ENCODE measurements around the gene MCFD2.

The MCFD2 gene

GRCh38 chr2:46915281-46915810 lies at the start of gene MCFD2:
Gene MCFD2 (minus strand): TSS chr2:46915806. CDS start chr2:46909171, 6,635 bp downstream.
- DNase-seq: no peak

DNA sequence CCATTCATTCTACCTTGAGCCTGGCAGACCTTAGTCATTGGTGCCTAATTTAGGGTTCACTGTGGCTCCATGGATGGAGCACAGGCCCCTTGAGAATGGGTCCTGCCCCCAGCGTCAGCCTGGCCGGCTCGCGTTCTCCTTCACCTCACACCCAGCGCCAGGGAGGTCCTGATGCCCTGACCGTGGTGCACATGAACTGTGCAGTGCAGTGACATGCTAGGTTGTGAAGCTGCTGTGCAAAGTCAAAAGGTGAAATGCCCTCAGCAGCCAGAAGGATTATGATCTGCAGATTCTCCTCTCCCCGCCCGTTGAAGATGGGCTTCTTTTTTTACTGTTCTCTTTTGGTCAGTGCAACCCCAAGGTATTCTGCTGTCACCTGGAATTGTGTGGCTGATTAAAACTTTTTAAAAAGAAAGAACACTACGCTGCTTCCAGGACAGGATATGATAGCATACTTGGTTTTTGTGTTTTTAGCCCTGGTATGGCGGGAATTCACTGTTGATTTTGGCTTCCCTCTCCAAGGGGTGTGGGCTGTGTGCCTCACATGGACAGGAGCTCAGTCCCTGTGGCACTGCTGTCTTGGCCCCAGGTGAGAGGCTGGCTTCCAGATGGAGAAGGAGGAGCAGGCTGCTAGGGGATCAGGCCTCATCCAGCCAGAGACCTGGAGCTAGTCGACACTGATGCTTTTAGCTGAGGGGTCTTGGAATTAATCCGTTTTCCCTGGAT lies 49.4 kb upstream of the MCFD2 start:
- DNase-seq: no peak

- DNase-seq: no peak
These were observed 48.5 kb upstream of the MCFD2 start for GRCh38 chr2:46963941-46964673.

- DNase-seq: no peak
These were observed 47.6 kb upstream of the MCFD2 start for GRCh38 chr2:46963210-46963609.

DNA sequence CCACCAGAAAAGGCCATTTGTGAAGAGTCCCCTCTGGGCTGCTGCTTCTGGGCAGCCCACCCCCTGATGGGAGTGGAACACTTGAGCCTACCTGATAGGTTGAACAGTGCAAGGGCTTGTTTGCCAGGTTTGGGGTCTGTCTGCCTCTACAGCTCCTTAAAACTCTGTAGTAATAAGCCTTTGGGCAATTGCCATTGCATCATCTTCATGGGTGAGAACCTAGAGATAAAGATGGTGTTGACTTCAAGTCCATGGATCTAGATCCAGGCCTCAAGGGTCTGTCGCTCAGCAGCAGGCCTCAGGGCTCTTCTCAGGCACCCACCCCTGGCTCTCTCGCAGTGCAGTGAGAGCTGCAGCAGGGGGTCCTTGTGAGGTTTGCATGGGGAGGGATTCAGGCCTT lies 47.1 kb upstream of the MCFD2 start:
- DNase-seq: no peak

- no peak for DNase-seq
These were observed 45.0 kb upstream of the MCFD2 start for GRCh38 chr2:46960618-46961017.

GRCh38 chr2:46958431-46959017 lies 42.9 kb upstream of the MCFD2 start:
- DNase-seq: no peak

- no peak for DNase-seq
These were observed 41.5 kb upstream of the MCFD2 start for GRCh38 chr2:46956981-46957531.

GRCh38 chr2:46955764-46956163 lies 40.2 kb upstream of the MCFD2 start:
- DNase-seq: no peak

DNA sequence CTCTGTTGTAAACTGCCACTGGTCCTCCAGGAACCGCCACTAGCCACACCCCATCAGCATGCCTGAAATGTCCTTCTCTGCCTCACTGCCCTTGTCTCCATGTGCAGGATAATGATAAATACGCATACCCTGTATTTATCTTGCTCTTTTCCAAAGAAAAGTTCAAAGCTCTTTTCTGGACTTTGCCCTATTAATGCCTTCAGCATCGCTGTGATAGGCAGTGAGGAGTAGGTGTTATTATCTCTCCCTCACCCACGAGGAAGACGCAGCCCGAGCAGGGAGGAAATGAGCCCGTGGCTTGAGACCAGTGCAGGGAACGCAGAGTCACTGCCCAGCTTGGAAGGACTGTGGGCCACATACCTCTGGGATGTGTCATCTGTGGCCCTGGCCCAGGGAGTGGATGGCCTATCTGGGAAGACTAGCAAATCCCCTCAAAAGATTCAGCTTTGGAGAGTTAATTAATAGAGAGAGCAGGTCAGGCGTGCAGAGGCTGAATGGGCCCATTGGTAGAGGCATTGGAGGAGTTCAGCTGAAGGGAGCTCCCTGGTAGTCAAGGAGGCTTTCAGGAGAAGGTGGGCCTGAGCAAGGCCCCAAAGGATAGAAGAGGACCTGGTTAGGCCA lies 39.5 kb upstream of the MCFD2 start:
- no peak for DNase-seq

DNA sequence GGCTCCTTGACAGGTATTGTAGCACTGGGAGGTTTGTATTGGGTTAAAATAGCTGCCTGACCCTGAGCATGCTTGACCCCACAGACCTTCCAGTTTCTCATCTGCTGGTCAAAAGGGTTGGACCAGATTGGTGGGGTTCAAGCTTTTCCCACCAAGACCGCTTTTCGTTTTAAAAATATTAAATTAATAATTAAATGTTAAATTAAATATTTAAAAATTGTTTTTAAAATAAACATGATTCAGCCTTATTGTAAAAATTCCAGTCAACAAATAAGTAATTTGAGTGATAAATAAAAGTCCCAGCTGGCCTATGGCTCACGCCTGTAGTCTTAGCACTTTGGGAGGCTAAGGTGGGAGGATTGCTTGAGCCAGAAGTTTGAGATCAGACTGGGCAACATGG lies 36.6 kb upstream of the MCFD2 start:
- DNase-seq: no peak

- DNase-seq: no peak
These were observed 35.9 kb upstream of the MCFD2 start for GRCh38 chr2:46951290-46952064.

DNA sequence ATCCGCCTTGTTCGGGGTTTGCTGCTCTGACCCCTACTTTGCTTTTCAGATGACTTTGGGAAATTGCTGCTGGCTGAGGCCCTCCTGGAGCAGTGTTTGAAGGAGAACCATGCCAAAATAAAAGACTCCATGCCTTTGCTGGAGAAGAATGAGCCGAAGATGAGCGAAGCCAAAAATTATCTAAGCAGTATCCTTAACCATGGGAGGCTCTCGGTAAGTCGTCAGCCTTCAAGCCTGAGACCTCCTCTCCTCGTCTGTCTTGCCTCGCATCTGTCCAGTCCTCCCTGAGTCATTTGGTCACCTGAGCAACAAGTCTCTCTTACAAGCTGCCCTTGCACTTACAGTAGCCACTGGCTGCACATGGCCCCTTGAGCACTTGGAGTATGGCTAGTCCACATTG lies 34.7 kb upstream of the MCFD2 start:
- no peak for DNase-seq

- no peak for DNase-seq
These were observed 32.2 kb upstream of the MCFD2 start for GRCh38 chr2:46947841-46948240.

DNA sequence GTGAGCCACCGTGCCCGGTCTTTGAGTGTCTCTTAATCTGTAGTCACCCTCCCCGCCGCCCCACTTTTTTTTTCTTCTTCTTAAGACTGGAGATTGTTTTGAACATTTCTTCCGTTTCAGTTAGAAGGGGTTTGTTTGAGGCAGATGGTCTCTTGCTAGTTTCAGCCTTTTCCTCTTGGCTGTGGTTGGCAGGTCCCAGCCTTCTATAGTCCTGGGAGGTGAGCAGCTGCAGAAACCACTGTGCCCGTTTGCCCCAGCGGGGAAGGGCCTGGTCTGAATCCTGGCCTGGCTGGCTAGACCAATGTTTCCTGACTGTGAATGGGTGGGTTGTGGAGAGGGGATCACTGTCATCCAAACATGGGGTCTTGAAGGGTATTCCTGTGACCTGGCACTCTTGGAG lies 30.1 kb upstream of the MCFD2 start:
- no peak for DNase-seq

DNA sequence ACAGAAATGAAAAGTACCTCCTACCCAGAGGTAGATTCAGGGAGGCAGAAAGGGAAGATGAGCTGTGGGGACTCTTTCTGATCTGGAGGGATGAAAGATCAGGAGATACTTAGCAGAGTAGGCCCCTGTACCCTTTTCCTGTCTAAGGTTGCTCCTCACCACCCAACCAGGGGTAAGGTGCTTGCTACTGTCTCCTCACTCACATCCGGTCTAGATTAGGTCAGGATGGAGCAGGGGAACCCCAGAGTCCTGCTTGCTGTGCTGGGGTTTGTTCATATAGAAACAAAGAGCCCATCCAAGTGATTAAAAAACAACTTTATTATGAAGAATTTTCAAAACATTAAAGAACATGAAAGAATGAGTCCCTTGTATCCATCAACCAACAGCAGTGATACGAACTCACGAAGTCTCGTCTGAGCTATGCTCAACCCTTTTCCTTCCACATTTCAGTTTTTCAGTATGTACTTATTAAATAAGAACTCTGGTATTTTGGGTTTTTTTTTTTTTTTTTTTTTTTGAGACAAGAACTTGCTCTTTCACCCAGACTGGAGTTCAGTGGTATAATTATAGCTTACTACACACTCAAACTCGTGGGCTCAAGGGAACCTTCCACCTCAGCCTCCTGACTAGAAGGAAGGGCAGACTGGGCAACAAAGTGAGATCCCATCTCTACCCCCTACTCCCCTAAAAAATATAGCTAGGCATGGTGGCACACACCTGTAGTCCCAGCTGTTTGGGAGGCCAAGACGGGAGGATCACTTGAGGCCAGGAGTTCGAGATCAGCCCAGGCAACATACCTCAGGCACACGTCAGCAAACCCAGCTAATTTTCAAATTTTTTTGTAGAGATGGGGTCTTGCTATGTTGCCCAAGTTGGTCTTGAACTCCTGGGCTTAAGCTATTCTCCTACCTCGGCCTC lies 28.5 kb upstream of the MCFD2 start:
- no peak for DNase-seq

DNA sequence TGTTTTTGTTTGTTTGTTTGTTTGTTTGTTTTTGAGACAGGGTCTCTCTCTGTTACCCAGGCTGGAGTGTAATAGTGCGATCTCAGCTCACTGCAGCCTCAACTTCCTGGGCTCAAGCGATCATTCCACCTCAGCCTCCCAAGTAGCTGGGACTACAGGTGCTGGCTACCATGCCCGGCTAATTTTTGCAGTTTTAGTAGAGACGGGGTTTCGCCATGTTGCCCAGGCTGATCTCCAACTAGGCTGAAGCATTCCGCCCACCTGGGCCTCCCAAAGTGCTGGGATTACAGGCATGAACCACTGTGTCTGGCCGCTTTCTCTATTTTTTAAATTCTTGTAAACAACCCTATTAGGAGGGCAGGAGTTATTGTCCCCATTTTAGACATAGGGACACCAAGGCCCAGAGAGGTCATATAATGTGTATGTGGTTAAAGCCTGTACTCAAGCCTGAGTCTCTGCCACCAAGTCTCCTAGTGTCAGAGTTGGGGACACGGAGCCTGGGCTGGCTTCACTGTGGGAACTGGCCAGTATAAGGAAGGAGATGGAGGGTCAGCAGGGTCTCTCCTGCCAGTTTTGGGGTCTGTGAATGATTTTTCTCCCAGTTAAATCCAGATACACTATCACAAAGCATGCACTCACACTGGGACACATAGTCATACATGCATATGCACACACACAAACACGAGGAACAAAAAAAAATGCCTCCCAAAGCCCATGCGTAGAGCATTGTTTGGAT lies 27.5 kb upstream of the MCFD2 start:
- DNase-seq: no peak

DNA sequence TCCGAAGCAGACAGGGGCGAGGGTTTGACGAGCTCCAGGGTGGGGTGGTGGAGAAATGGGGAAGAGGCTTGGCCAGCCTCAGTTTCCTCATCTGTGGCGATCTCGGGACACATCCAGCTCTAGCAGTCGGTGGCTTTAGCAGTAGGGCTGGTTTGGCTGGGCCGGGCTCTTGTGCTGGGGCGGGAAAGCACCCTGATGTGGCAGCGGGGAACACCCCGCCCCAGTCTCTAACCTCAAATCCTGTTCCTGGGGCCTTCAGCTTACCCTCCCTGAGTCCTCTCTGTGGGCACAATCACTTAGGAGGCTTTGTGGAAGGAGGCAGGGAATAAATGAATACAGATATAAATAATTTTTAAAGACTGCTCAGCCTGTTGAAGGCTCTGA lies 26.5 kb upstream of the MCFD2 start:
- no peak for DNase-seq

DNA sequence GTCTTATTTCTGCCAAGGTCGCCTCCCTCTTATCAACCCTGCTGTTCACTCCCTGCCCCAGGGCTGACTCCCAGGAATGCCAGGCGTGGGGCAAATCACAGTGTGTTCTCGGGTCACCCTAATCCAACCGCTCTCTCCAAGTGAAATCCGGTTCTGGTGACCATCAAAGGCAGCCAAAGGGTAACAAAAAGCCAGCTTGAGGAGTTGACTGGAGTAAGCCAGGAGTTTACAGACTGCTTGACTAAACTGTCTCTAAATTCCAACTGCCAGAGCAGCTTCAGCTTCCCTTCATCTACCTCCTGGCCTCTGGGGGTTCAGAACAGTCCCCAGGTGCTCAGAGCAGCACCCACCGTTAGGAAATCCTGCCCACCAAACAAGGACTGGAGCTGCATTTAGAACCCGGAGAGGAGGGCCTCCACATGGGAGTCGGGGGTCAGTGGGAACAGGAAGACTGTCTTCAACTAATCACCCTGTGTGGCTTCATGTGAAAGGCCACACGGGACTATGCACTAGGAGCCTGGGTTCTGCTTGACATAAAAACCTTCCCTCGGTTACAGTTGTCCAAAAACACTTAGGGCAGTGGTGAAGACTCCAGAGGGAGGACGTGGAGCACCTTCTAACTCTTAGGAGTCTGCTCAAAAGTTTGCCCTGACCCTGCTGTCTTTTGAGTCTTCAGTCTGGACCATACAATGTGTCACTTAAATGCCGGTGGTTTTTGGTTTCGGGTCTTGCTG lies 24.2 kb upstream of the MCFD2 start:
- DNase-seq: no peak

GRCh38 chr2:46937471-46937901 lies 21.9 kb upstream of the MCFD2 start:
- no peak for DNase-seq
